Neural progenitor cell (in vitro differentiated cells): ENCODE data around the gene GRAMD1B.
A peak's percentile ranks its signal among the peaks of the same experiment; 100 is the strongest.

Experiments used
- CTCF ChIP-seq: fragments of 200-600 bp; sonication (generic); IDR thresholded peaks from 2 replicates; pipeline ENCODE4 v1.5.1; 2017; ENCODE audit warnings: antibody characterized with exemption, mild to moderate bottlenecking
- EZH2 ChIP-seq: fragments of 200-600 bp; sonication (generic); IDR thresholded peaks from 2 replicates; pipeline ENCODE4 v1.6.1; 2017; ENCODE audit warnings: antibody characterized with exemption, mild to moderate bottlenecking, moderate library complexity
- EZH2phosphoT487 ChIP-seq: fragments of 200-600 bp; sonication (generic); IDR thresholded peaks from 2 replicates; pipeline ENCODE4 v1.6.1; 2017; ENCODE audit warnings: antibody characterized with exemption

- TF ChIP-seq CTCF, result no peak
- TF ChIP-seq EZH2, result peak; percentile 76
- TF ChIP-seq EZH2phosphoT487, result peak; percentile 70
Observed at GRCh38 chr11:123653483-123653826, 223.4 kb downstream of the GRAMD1B start.
